ENCODE data around the gene SEMA4D. TPM values are rescaled to one million over a fixed set of nuclear protein-coding genes. Genes with fewer than 3 reads are reported as not detected.

Gene SEMA4D
- total and polyA plus RNA-seq, 12 donors = 3.5 to 57.0 (median 26.7) TPM

- TF ChIP-seq CTCF (IDR thresholded peaks at IDR 0.05) (no peak), POLR2A (IDR thresholded peaks at IDR 0.05) (no peak)
- no peaks in the 10 kb centered on the region for H3K36me3 ChIP-seq (replicated peaks in 1 of 2)
- 42 to 67% (median 55%) methylated on average over 6 of the region's 6 CpGs for WGBS, 4 donors
- H3K4me1 ChIP-seq (replicated peaks in 1 of 2) = peaks cover 7 to 21% of the 10 kb centered on the region in 2 donors
- H3K27ac ChIP-seq = peak overlapping the region in 3 of 5 donors; percentile 49 to 59 (median 57)
- H3K9me3 ChIP-seq (replicated peaks in 1 of 3) = no peaks in the 10 kb centered on the region
- DNase-seq = peak; percentile 75 to 91 (median 87)
- no peaks in the 10 kb centered on the region for H3K27me3 ChIP-seq
- no peak overlapping the region for H3K4me3 ChIP-seq
- intact Hi-C loops (cut with DNase I) = no loop called here
These were observed 17.5 kb upstream of the SEMA4D start for GRCh38 chr9:89515416-89515815.

DNA sequence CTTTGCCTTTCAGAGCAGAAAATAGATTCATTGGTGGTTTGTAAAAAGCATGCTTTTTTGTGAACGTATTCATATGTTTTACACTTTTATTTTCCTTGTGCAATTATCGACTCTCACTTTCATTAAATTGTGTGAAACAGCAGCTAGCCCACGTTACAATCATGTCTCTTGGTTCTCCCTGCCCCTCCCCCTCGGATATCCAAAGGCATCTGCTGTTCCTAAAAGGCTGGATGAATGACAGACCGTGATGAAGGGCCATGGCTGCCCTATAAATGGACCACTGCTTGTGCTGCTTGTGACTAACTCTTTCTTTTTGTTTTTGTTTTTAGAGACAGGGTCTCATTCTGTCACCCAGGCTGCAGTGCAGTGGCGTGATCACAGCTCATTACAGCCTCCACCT, 17.0 kb upstream of the SEMA4D start:
- H3K4me3 ChIP-seq = no peak overlapping the region
- no peak for DNase-seq
- intact Hi-C loops (cut with DNase I) = no loop called here
- H3K27ac ChIP-seq = peak overlapping the region in 3 of 5 donors; percentile 49 to 59 (median 57)
- no peaks in the 10 kb centered on the region for H3K36me3 ChIP-seq (replicated peaks in 1 of 2)
- no peaks in the 10 kb centered on the region for H3K27me3 ChIP-seq
- WGBS, 4 donors = 72 to 78% (median 77%) methylated on average over 6 of the region's 6 CpGs
- TF ChIP-seq CTCF (IDR thresholded peaks at IDR 0.05) = no peak
- H3K4me1 ChIP-seq (replicated peaks in 1 of 2) = peaks cover 7 to 17% of the 10 kb centered on the region in 2 donors
- no peaks in the 10 kb centered on the region for H3K9me3 ChIP-seq (replicated peaks in 1 of 3)

- no peaks in the 10 kb centered on the region for H3K9me3 ChIP-seq (replicated peaks in 1 of 3)
- intact Hi-C loops (cut with DNase I) = no loop called here
- no peak overlapping the region for H3K4me3 ChIP-seq
- 62 to 65% (median 64%) methylated on average over 5 of the region's 5 CpGs for WGBS, 4 donors
- H3K4me1 ChIP-seq (replicated peaks in 1 of 2) = peaks cover 2 to 14% of the 10 kb centered on the region in 2 donors
- peak overlapping the region in 2 of 5 donors; percentile 57 to 59 for H3K27ac ChIP-seq
- peak in 1 of 7 donors; percentile 34 for DNase-seq
- TF ChIP-seq CTCF (IDR thresholded peaks at IDR 0.05) (no peak), POLR2A (IDR thresholded peaks at IDR 0.05) (no peak)
- H3K27me3 ChIP-seq = no peaks in the 10 kb centered on the region
- no peaks in the 10 kb centered on the region for H3K36me3 ChIP-seq (replicated peaks in 1 of 2)
These were observed 16.4 kb upstream of the SEMA4D start for GRCh38 chr9:89514337-89514736.

DNA sequence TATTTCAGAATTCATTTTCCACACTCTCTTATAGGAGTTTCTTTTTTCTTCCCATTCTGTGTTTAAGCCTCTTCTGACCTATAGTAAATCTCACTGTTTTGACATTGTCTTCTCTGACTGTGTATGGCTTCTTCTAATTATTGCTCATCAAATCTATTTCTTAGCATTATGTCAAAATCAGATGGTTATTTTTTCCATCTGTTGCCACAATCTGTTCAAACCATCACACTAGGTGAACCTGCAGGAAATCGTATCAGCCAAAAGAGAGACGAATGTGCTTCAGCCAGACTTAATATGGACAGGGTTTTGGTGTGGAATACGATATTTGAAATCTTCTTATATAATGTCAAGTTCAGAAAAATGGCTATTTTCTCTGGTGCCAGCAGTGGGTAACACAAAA, 15.9 kb upstream of the SEMA4D start:
- H3K9me3 ChIP-seq (replicated peaks in 1 of 3) = no peaks in the 10 kb centered on the region
- peaks cover 5 to 15% of the 10 kb centered on the region in 2 donors for H3K4me1 ChIP-seq (replicated peaks in 1 of 2)
- H3K4me3 ChIP-seq = no peak overlapping the region
- no peaks in the 10 kb centered on the region for H3K36me3 ChIP-seq (replicated peaks in 1 of 2)
- DNase-seq = no peak
- TF ChIP-seq CTCF (IDR thresholded peaks at IDR 0.05) (no peak), POLR2A (IDR thresholded peaks at IDR 0.05) (no peak)
- intact Hi-C loops (cut with DNase I) = no loop called here
- no peaks in the 10 kb centered on the region for H3K27me3 ChIP-seq
- H3K27ac ChIP-seq = no peak overlapping the region
- 80 to 90% (median 85%) methylated on average over 3 of the region's 3 CpGs for whole genome bisulfite sequencing, 4 donors

All from adrenal gland (tissue), 12 donors.